Tibial artery (tissue), 4 donors: ENCODE results near the gene MT1A.
A peak's percentile ranks its signal among the peaks of the same experiment; 100 is the strongest.

ENCODE experiments used
- DNase-seq, 2 donors: peaks; one replicate each; pipeline ENCODE4 v3.0.0-alpha.2; 2019
- H3K27ac ChIP-seq, 2 donors: fragments of 200-600 bp; sonication (generic) in 1 of 2; 1 replicate in 1 of 2; 2 replicates in 1 of 2; pipeline ENCODE4 v1.5.1; 2018 to 2019; ENCODE audit warnings: mild to moderate bottlenecking in 1 of 2
- H3K27me3 ChIP-seq, 2 donors: fragments of 200-600 bp; sonication (generic) in 1 of 2; one replicate each; pipeline versions ENCODE4 v1.5.1 to v1.6.0; 2016 to 2019
- H3K36me3 ChIP-seq, 3 donors: fragments of 200-600 bp; sonication (generic) in 2 of 3; one replicate each; pipeline ENCODE4 v1.5.1; 2016 to 2019; ENCODE audit warnings: mild to moderate bottlenecking in 2 of 3
- H3K4me1 ChIP-seq, 4 donors: fragments of 200-600 bp; sonication (generic) in 2 of 4; 1 replicate in 3 of 4; 2 replicates in 1 of 4; pipeline ENCODE4 v1.5.1; 2016 to 2019
- H3K4me3 ChIP-seq, 2 donors: fragments of 200-600 bp; sonication (generic) in 1 of 2; 1 replicate in 1 of 2; 2 replicates in 1 of 2; pipeline ENCODE4 v1.5.1; 2018 to 2019; ENCODE audit warnings: mild to moderate bottlenecking in 2 of 2
- H3K9me3 ChIP-seq, 3 donors: fragments of 200-600 bp; sonication (generic) in 1 of 3; one replicate each; pipeline ENCODE4 v1.5.1; 2016 to 2019
- CTCF ChIP-seq, 2 experiments: fragments of 200-600 bp in 1 of 2; fragments of 450-650 bp in 1 of 2; IDR thresholded peaks; one replicate each; pipeline ENCODE4 v1.5.1; 2017 to 2019; ENCODE audit warnings: antibody characterized with exemption in 2 of 2, mild to moderate bottlenecking in 1 of 2, moderate library complexity in 1 of 2
- intact Hi-C: fragments of 100-400 bp; cut with DNase I; formaldehyde crosslinking; loops from one replicate; pipeline ENCODE4 v1.15.0; 2023; ENCODE audit warnings: low total_unique reads

Gene MT1A

GRCh38 chr16:56623637-56624036, 14.8 kb upstream of the MT1A start:
- Histone ChIP-seq H3K9me3 (no peaks in the 10 kb centered on the region), H3K27me3 (no peaks in the 10 kb centered on the region), H3K27ac (no peak overlapping the region), H3K36me3 (no peaks in the 10 kb centered on the region), H3K4me3 (no peak overlapping the region), H3K4me1 (peaks cover 0 to 16% (median 3%) of the 10 kb centered on the region in 4 donors)
- TF ChIP-seq CTCF (IDR thresholded peaks at IDR 0.05): no peak
- intact Hi-C loops: no loop called here
- DNase-seq: no peak

- intact Hi-C loops: no loop called here
- no peaks in the 10 kb centered on the region for H3K27me3 ChIP-seq
- no peaks in the 10 kb centered on the region for H3K9me3 ChIP-seq
- TF ChIP-seq CTCF (IDR thresholded peaks at IDR 0.05): no peak
- peak; percentile 65 to 93 for DNase-seq
- H3K4me1 ChIP-seq: peaks cover 0 to 16% (median 3%) of the 10 kb centered on the region in 4 donors
- peak within 1 kb of the TSS; percentile 64 to 80 for H3K4me3 ChIP-seq
- H3K27ac ChIP-seq: peak within 1 kb of the TSS; percentile 87 to 99
- no peaks in the 10 kb centered on the region for H3K36me3 ChIP-seq
These were observed 13.1 kb upstream of the MT1A start, which contains the start of gene MT1E for GRCh38 chr16:56625140-56625942. MT1E (plus strand) TSS chr16:56625781; CDS start chr16:56625852, 71 bp downstream.

GRCh38 chr16:56625943-56626654, 12.4 kb upstream of the MT1A start:
- no peaks in the 10 kb centered on the region for H3K9me3 ChIP-seq
- TF ChIP-seq CTCF (IDR thresholded peaks at IDR 0.05): no peak
- peak overlapping the region; percentile 87 to 99 for H3K27ac ChIP-seq
- peaks cover 0 to 16% (median 3%) of the 10 kb centered on the region in 4 donors for H3K4me1 ChIP-seq
- H3K27me3 ChIP-seq: no peaks in the 10 kb centered on the region
- H3K4me3 ChIP-seq: peak overlapping the region; percentile 64 to 80
- no peaks in the 10 kb centered on the region for H3K36me3 ChIP-seq
- intact Hi-C loops: no loop called here
- DNase-seq: peak; percentile 85 to 93

- peak overlapping the region; percentile 87 to 99 for H3K27ac ChIP-seq
- H3K27me3 ChIP-seq: no peaks in the 10 kb centered on the region
- H3K9me3 ChIP-seq: no peaks in the 10 kb centered on the region
- TF ChIP-seq CTCF (IDR thresholded peaks at IDR 0.05): no peak
- H3K4me3 ChIP-seq: peak overlapping the region; percentile 64 to 80
- intact Hi-C loops: no loop called here
- DNase-seq: no peak
- H3K36me3 ChIP-seq: no peaks in the 10 kb centered on the region
- peaks cover 0 to 22% (median 4%) of the 10 kb centered on the region in 4 donors for H3K4me1 ChIP-seq
These were observed 11.8 kb upstream of the MT1A start for GRCh38 chr16:56626685-56627084.

GRCh38 chr16:56628486-56629350, 9.7 kb upstream of the MT1A start:
- DNase-seq: no peak
- TF ChIP-seq CTCF (IDR thresholded peaks at IDR 0.05): no peak
- Histone ChIP-seq H3K36me3 (no peaks in the 10 kb centered on the region), H3K9me3 (no peaks in the 10 kb centered on the region), H3K27ac (peak overlapping the region; percentile 50 to 99), H3K27me3 (no peaks in the 10 kb centered on the region), H3K4me3 (no peak overlapping the region), H3K4me1 (peaks cover 0 to 38% (median 9%) of the 10 kb centered on the region in 4 donors)
- intact Hi-C loops: no loop called here
